ENCODE results near the gene MARK3. TPM values are rescaled to one million over a fixed set of nuclear protein-coding genes. Genes with fewer than 3 reads are reported as not detected.

The MARK3 gene
- total RNA-seq, 1 experiment from 2014 or later: 81.9 TPM

DNA sequence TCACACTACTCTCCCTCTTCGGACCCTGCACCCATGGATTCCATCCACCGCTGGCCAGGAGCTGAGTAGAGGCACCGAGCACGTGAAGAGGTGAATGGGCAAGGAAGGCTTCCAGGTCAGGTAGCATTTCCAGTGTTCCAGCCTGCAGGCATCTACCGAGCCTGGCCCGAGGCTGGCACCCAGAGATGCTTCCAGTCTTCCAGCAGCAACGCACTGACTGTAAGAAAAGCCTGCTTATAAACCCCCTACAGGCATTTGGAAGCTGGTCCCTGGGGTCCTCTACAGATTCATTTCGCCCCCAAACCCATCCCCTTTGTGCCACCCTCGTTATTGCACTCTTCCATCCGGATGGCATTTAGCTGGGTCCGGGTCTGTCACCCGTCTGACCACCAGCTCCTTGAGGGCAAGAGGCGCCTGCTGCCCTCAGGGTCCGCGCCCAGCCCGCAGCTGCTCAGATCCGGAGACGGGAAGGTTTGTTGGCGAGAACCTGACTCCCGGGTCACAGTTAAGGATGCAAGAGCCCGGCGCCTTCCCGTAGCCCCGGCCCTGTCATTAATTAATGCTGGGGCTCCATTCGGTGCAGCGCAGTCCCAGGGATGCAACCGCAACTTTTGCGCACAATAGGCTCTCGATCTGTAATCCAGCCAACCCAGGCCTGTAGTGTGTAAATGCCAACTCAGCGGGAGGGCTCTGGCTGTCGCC lies 614 bp upstream of the MARK3 start:
- Histone ChIP-seq H3K23me2 (ENCODE audit: insufficient read length, low read depth, low read length, poor library complexity, severe bottlenecking) (peaks cover 14% of the 10 kb centered on the region), H2BK15ac (ENCODE audit: low read depth, low read length) (no peak overlapping the region), H3K4me2 (ENCODE audit: insufficient read depth, insufficient read length, low read length) (peak overlapping the region; percentile 52), H4K8ac (replicated peaks; ENCODE audit: insufficient read length, low read depth, low read length) (no peak overlapping the region), H3K18ac (ENCODE audit: insufficient read length, low read depth, low read length) (no peak overlapping the region), H2BK5ac (ENCODE audit: insufficient read length, low read length) (no peak overlapping the region), H3K4me1 (ENCODE audit: insufficient read depth, low read length) (no peaks in the 10 kb centered on the region), H2BK20ac (ENCODE audit: low read depth, low read length, poor library complexity, severe bottlenecking) (no peak overlapping the region), H3K14ac (ENCODE audit: insufficient read depth, low read length) (no peak overlapping the region), H2BK12ac (ENCODE audit: insufficient read length, low read depth, low read length) (no peak overlapping the region), H3K9ac (ENCODE audit: extremely low read depth, insufficient read length, low read length) (no peak overlapping the region), H2AK5ac (ENCODE audit: insufficient read length, low read length) (no peak overlapping the region), H3K79me2 (ENCODE audit: insufficient read depth, low read length) (peaks cover 25% of the 10 kb centered on the region), H3K56ac (ENCODE audit: insufficient read length, low read depth, low read length) (no peak overlapping the region), H3K27me3 (ENCODE audit: insufficient read depth, low read length) (no peaks in the 10 kb centered on the region; the same call in 1 of the 2 replicates), H3K4ac (ENCODE audit: low read depth, low read length) (no peak overlapping the region), H2BK120ac (ENCODE audit: low read depth, low read length, poor library complexity, severe bottlenecking) (no peak overlapping the region), H3K23ac (ENCODE audit: insufficient read length, low read depth, low read length) (no peak overlapping the region), H4K5ac (ENCODE audit: insufficient read length, low read depth, low read length) (no peak overlapping the region), H3K79me1 (ENCODE audit: insufficient read depth, low read depth, low read length, poor library complexity, severe bottlenecking) (peaks cover 4% of the 10 kb centered on the region), H3T11ph (ENCODE audit: low read length) (no peak overlapping the region), H3K27ac (ENCODE audit: insufficient read length, low read depth, low read length) (no peak overlapping the region), H2AFZ (ENCODE audit: low read length) (no peak overlapping the region), H4K91ac (ENCODE audit: insufficient read length, low read depth, low read length) (no peak overlapping the region), H4K20me1 (ENCODE audit: control insufficient read depth, insufficient read depth, insufficient read length) (no peaks in the 10 kb centered on the region), H3K9me3 (ENCODE audit: control insufficient read depth, low read depth, low read length) (no peaks in the 10 kb centered on the region)
- Mint-ChIP-seq H3K4me3 (peak overlapping the region; percentile 89 to 95), H3K9me3 (no peaks in the 10 kb centered on the region), H3K4me1 (peaks cover 22 to 26% of the 10 kb centered on the region in 2 experiments), H3K27me3 (ENCODE audit: low read depth) (peaks cover 30% of the 10 kb centered on the region), H3K27ac (peak overlapping the region in 1 of 3 experiments; percentile 82; a peak in 2 of 7 replicates), H3K36me3 (ENCODE audit: insufficient read depth in 1 of 3, low read depth in 3 of 3) (peaks cover 0 to 5% (median 0%) of the 10 kb centered on the region in 3 experiments; a peak in 4 of 7 replicates)
- WGBS (ENCODE audit: extremely low coverage, insufficient read length, low lambda C conversion rate): no CpG with 5 or more reads among the region's 31 CpGs
- DNase-seq: no peak
- TF ChIP-seq, protein P1, sequence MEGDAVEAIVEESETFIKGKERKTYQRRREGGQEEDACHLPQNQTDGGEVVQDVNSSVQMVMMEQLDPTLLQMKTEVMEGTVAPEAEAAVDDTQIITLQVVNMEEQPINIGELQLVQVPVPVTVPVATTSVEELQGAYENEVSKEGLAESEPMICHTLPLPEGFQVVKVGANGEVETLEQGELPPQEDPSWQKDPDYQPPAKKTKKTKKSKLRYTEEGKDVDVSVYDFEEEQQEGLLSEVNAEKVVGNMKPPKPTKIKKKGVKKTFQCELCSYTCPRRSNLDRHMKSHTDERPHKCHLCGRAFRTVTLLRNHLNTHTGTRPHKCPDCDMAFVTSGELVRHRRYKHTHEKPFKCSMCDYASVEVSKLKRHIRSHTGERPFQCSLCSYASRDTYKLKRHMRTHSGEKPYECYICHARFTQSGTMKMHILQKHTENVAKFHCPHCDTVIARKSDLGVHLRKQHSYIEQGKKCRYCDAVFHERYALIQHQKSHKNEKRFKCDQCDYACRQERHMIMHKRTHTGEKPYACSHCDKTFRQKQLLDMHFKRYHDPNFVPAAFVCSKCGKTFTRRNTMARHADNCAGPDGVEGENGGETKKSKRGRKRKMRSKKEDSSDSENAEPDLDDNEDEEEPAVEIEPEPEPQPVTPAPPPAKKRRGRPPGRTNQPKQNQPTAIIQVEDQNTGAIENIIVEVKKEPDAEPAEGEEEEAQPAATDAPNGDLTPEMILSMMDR (conservative IDR thresholded peaks at IDR 0.05): no peak

Data from H9 (cell line).